Iris pigment epithelial cell (primary cell): ENCODE measurements around the gene EDEM3.

Experiments used
- DNase-seq: peaks from one replicate; pipeline ENCODE4 v3.0.0-alpha.2; 2011; ENCODE audit warnings: low read depth

The EDEM3 gene

DNA sequence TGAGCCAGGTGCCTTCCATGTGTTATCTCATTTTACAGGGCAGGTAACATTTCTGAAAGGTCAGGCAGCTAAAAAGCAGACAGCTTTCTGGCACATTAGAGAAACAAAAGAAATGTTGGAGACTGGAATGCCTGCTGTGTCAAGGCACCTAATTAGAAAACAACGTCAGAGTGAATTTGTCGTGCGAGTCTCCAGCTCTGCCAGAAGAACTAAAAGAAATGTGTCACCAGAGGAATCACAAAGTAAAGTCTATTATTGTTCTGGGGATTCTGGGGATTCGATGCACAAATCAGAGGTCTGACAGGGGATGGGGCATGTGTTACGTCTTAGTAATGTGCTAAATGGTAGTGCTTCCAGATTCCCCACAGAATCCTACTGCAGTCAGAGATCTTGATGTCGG is 89.3 kb downstream of the EDEM3 start:
- no peak for DNase-seq

DNA sequence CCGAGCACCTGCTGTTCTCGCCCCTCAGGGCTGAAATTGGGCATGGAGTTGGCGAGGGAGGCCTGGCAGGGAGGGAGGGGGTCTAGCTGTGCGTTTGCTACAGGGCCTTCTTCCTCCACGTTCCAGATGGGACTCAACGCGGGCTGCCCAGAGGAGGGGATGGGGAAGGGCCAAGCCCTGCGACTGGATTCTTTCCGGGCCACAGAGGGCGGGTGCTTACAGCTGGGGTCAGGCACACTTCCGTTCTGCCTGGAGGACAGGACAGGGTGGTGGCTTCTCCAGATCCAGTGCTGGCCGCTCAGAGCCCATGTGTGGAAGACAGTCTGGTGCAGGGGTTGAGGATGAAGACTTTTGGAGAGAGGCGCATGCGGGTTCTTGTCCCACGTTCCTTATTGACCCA is 90.0 kb downstream of the EDEM3 start:
- DNase-seq: no peak

DNA sequence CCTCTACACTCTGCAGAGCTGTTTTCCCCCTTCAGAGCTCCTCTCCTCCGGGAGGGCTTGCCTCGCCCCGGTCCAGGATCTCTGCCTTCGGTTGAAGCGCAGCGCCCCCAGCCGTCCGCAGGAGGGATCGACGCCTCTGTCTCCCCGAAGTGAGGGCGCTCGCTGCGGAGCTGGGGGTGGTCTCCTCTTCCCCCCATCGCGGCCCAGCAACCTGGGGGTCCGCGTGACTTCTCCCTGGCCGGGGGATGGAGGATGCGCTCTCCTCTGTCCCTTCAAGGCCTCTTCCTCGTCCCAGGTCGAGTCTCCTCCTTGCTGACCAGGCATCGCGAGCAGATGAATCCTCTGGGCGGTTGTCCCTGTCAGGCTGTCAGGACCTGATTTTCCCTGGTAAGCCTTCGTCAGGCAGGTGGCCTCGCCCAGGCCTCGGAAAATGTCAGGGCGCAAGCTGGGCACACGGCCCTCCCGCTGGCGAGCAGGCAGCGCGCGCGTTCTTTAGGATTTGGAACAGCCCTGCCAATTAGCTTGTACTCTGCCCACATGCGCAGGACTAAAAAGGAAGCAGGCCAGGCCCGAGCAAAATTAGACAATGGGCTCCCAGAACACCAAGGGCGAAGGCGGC is 90.5 kb downstream of the EDEM3 start:
- DNase-seq: peak; percentile 58

DNA sequence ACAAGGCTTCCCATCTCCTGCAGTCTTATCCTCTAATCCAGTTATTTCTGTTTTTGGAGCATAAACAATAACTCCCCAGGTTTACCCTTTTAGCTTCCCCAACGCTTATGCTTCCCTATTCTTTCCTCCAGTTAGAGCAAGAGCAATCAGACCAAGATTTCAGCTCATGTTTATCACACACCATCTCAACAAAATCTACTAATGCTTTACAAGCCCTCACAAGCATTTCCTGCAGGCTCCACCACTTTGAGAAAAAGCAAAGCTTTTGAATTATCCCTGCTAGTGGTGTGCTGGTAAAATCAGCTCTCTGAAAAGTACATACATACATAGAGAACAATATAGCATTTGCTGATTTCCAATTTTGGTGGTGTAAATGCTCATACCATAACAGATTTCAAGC is 92.9 kb downstream of the EDEM3 start:
- DNase-seq: no peak

DNA sequence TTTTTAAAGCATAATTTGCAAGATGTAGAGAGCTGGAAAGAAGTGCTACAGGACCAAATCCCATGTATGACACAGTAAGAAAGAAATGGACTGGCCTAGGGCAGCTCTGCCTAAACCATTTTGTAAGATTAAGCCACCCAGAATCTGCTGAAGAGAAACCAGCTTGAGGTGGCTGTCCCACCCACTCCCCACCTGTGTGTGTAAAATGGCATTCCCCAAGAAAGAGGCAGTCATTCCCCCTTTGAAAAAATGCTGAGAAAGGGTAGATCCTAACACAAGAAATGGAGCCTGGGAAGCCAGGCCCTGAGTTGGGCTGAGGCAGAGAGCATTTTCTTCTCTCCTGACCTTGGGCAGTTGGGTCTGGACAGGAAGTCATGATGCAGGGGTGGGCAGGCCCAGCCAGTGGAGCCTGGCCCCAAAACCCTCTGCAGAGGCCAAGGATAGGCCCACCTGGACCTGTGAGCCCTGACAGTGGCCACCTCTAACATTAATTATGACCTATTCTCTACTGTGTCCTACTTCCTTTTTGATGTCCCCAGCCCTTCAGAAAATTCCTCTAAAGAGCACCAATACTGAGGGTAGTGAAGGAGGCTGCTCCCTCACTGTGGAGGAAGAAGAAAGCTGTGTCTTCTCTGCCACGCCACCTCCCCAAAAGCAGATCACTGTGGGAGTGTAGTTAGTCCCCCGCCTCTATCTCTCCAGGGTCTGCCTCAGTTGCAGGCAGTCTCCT is 94.0 kb downstream of the EDEM3 start:
- no peak for DNase-seq

DNA sequence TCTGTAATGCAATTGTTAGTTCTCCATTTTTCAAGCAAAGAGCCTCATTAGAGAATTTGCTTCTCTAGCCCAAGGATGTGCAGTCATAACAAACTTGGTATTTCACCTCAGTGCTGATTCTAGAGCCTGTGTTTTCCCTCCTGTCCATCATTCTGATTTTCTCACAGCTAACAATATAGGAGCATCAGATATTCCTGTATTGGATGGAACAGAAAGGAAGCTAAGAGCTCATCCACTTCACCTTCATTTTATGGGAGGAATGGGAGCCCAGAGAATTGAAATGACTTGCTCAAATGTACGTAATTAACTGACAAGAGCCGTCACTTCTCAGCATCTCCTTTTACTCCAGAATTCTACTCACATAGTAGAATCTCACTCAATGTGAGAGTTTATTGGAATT is 96.6 kb downstream of the EDEM3 start:
- DNase-seq: no peak

DNA sequence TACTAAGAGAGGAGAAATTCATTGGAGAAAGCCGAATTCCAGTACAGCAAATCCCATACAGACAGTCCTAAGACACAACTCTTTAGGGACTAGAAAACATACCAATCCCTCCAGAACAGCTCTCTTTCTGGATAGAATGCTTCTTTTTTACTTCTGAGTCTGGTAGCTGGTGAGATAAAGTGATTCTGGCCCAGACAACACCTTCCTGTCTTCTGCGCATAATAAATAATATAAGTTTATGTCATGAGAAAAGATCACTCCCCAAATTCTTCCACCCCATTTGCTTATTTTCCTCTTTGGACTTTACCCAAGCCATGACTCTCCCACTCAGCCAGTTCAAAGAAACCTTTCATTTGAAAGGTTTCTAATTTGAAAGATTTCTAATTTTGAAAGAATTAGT is 98.4 kb downstream of the EDEM3 start:
- no peak for DNase-seq

DNA sequence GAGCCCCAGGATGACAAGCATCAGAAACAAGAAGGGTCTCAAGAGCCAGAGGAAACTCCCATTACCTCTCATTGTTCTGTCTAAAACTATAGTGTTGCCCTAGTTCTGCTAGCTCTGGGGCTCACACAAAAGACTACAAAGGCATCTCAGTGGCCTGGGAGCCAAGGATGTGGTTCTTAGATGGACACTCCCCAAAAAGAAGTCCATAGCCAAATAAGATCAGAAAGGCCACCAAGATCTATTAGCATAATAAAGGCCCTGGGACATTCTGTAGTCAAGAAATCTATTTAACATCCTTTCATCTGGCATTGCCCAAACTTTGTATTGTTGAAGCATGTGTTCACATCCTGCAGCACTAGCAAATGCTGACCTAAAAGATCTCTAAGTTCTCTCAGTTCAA is 99.5 kb downstream of the EDEM3 start:
- DNase-seq: no peak

DNA sequence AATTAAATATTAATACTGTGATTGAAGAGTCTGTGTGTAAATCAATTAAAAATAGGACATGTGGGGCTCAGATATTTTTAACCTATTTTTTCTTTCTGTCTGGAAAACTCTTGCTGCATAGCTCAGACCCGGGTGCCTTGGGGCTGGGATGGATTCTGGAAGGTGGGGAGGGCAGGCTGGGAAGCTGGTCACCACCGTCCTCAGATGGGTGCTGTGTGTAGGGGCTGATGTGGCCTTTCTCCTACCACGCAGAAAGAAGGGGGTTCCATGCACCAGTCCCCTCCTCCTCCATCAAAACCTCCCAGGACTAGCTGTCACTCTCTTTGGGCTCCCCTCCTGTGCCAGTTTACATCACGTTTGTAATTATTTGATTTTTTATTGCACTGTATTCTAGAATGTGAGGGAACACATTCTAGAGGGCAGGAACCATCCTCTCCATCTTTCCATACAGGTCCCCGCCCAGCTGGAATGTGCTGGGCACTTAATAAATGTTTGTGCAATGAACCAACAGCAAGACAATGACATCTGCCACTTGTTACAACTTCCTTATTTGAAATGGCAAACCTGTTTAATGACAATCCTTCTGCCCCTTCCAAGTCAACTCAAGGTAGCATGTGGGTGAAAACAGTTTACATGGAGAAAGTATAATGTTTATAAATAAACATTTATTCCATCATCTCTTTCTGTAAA is 104.3 kb downstream of the EDEM3 start:
- no peak for DNase-seq

DNA sequence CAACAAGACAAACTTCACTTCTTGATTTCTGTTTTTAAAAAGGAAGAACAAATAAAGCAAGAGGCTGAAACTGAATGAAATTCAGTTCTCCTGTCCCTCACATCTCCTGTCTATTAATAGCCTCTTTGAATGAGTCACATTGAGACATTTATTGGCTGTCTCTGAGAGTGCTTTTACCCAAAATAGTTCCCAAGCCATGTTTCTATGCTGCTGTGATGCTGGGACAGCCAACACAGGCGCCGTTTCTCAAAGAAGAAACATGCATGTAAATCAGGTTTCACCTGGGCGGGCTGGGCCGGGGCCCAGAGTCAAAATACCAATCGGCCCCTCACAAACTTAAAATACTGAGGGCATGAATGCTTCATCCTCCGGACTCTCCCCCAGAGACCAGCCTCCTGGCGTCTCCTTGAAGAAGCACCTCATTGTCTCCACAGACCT is 105.2 kb downstream of the EDEM3 start:
- DNase-seq: no peak

DNA sequence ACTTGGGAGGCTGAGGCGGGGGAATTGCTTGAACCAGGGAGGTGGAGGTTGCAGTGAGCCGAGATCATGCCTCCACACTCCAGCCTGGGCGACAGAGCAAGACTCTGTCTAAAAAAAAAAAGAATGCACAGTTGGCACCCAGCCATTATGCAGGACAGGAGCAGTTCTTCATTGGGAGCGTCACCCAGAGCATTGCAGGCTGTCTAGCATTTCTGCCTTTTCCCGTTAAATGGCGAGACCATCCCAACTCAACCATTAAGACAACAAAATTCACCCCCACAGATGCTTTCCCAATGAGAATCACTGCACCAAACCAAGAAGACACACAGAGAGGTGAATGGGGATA is 105.8 kb downstream of the EDEM3 start:
- no peak for DNase-seq

DNA sequence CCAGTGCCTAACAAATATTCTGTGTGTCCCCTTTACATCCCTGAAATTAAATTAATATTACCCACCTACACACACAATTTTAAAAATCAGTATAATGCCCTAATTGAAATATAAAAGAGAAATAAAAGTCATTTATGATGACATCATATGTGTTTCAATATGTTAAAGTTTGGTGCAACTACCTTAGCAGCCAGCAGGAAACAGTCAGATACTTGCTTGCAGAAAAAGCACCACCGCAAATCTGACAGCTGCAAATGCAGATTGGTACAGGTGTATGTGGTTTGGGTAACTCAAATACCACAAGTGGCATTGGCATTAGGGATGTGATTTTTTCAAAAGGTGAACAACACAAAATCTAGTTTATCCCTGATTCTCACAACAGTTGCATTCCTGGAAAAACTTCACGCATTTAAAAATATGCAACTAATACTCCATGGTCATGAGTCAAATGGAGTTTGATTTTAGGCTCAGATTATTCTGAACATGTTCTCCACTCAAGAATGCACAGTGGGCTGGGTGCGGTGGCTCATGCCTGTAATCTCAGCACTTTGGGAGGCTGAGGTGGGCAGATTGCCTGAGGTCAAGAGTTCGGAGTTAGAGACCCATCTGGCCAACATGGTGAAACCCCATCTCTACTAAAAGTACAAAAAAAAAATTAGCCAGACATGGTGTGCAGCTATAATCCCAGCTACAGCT is 106.3 kb downstream of the EDEM3 start:
- no peak for DNase-seq

DNA sequence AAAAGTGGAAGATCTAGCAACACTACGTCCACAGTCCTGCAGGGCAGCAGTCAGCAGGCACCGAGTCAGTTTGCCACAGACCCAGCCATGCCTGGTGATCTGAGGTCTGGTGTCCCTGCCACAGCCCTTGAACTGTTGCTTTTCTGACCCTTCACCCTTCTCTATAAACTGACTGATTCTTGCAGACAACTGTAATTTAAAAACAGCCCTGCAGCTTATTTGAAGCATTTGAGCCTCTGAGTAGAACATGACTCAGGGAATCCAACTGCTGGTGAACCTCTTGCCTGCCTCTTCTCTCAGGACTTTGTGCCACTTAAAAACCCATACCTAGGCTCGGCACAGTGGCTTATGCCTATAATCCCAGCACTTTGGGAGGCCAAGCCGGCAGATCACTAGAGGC is 107.2 kb downstream of the EDEM3 start:
- no peak for DNase-seq

DNA sequence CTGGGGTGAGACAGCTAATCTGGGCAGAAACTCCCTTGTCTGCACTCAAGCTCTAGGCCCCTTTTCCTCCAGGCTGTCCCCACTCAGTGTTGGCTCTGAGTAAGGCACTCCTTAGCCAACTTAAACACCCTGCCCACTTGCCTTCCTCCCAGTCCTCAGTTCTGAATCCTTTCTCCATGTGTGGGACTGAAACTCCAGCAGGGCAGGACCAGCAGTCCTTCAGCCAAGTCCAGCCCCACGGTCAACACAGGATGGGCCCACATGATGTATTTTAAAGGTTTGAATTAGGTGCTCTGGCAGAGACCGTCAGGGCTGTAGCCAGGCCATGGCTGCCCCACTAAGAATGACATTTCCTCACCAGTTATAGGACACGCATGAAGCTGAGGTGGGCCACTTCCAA is 107.8 kb downstream of the EDEM3 start:
- DNase-seq: no peak

DNA sequence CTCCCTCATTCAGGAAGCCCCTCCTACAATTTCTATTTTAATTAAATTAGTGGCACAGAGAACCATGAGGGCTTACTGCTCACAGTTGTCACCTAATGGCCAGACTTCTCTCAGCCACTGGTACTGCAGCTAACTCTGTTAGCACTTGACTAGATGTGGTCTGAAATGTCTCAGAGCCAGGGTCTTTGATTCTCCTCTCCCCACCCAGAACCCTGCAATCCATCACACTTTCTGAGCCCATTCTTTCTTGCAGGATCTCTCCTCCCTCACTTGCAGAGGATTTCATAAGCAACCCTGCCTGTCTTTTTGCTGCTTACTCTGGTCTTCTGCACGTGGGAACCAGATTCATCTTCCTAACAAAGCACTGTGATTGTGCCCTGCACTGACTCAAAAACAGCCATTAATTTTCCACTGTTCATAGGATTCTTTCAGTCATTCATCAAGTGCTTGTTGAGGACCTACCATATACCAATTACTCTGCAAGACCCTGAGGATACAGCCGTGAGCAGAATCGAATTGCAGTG is 108.4 kb downstream of the EDEM3 start:
- DNase-seq: no peak

DNA sequence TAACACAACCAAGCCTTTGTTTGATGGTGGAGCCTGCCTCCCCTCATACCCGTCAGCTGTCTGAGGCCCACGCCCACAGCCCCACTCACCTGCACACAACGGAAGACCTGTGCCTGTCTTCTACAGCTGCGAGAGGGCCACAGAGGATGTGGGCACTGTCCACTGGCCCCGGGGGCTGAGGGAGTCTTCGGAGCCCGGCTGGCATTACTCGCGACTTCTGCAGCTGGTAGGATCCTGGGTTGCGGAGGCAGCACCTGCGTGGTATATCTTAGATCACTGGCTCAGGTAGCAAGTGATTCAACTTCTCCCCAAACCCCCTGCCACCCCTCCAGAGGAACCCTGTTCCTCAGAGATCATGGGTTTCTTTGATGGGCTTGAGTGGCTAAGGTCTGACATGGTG is 109.9 kb downstream of the EDEM3 start:
- no peak for DNase-seq

DNA sequence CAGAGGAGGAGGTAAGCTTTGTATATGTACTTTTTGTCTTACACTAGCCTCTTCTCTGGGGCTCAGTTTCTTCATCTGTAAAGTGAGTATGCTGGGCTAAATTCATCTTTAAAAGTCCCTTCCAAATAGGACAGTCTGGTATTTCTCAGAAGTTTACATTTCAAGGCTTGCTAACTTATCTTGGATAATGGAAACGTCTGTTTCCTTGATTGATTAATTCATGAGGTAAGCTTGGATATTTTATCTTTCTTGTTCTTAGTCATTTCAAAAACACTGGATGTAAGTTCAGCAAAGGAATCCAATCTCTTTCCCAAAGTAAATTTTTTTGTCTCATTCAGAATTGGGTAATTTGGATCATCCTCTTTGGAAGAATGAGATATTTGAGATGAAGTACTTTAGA is 111.0 kb downstream of the EDEM3 start:
- no peak for DNase-seq

DNA sequence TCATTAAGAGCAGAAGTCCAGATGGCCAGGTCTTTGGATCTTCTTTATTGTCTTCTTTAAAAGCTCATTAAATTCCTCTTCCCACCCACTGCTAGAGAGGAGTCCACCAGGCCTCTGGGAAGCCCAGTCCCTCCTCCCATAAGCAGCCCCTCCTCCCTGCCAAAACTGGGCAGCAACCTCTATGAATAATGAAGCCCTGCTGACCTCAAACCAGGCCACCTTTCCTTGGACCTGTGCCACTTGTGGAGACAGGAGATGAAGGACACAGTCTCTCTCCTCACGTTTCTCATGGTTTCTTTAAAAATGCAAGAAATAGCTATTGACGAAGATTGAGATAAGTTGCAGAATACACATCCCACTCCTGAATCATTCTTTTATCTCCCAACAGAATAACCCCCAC is 112.8 kb downstream of the EDEM3 start:
- no peak for DNase-seq

DNA sequence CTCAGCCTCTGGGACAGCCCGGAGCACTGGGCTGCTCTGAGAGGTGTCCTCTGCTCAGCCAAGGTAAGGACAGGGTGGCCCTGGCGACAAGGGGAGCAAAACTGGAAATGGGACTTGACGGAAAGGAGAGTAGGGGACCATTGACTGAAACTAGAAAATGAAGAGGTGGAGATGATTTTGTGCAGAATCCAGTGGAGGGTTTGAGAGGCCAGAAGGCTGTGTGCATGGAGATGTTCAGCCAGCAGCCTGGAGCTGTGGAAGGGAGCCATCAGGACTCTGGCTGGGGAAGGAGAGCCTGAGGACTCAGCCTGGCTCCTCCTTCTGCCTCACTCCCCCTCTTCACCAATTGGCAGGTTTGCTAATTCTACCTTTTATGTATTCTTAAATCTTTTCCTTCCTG is 114.2 kb downstream of the EDEM3 start:
- DNase-seq: no peak
